ENCODE measurements around the gene CLPTM1L.

GRCh38 chr5:1351156-1351555 lies 6.3 kb upstream of the CLPTM1L start:
- no peak for TF ChIP-seq CTCF (IDR thresholded peaks at IDR 0.05)
- TF ChIP-seq EZH2 (IDR thresholded peaks at IDR 0.05), result no peak

All from neural progenitor cell (in vitro differentiated cells).